DND-41 (cell line): Measurements from ENCODE around the gene ZNF675.

Experiments
- CTCF ChIP-seq: IDR thresholded peaks from 2 replicates; pipeline ENCODE4 v1.5.1; 2012; ENCODE audit warnings: borderline replicate concordance, low read length, moderate library complexity, mild to moderate bottlenecking; ENCODE audit not compliant: poor library complexity, severe bottlenecking; ENCODE audit errors: extremely low read depth
- EZH2 ChIP-seq: IDR thresholded peaks from 3 replicates; pipeline ENCODE4 v1.6.1; 2012; ENCODE audit warnings: borderline replicate concordance, low read depth, mild to moderate bottlenecking, moderate library complexity, low read length, inconsistent platforms; ENCODE audit not compliant: severe bottlenecking

- TF ChIP-seq CTCF (no peak), EZH2 (no peak)
Observed at GRCh38 chr19:23665651-23666410, 21.2 kb downstream of the ZNF675 start.
